ENCODE data around the gene ENPP1. TPM values are rescaled to one million over a fixed set of nuclear protein-coding genes. Genes with fewer than 3 reads are reported as not detected.

Gene ENPP1
- polyA plus RNA-seq, 1 of the 3 experiments (the other 2 are of a cell fraction), result not detected

- H3K79me2 ChIP-seq (ENCODE audit: insufficient read depth), result no peaks in the 10 kb centered on the region
- ChIA-PET CTCF (interaction anchor here (1.0 kb wide), 1 partner anchor 210 kb away, joined by 4 read pairs; the partner anchor contains the start of gene MED23), POLR2A (no interaction called here)
- 7% methylated on average over 1 of the region's 1 CpG for WGBS (ENCODE audit: low lambda C conversion rate)
- H3K4me1 ChIP-seq (ENCODE audit: control insufficient read depth in 1 of 2, insufficient read depth in 2 of 2, low read depth in 1 of 2, low read length in 1 of 2), result no peaks in the 10 kb centered on the region
- no peaks in the 10 kb centered on the region for H3F3A ChIP-seq (replicated peaks; ENCODE audit: insufficient read depth)
- H3K4me2 ChIP-seq, result no peak overlapping the region
- H3K9me2 ChIP-seq, result no peaks in the 10 kb centered on the region
- H3K4me3 ChIP-seq (ENCODE audit: low read depth in 2 of 2, low read length in 1 of 2), result no peak overlapping the region
- H3K27ac ChIP-seq (ENCODE audit: low read depth in 2 of 2, low read length in 1 of 2), result no peak overlapping the region
- no peak overlapping the region for H3K9ac ChIP-seq
- H4K20me1 ChIP-seq (ENCODE audit: insufficient read depth), result no peaks in the 10 kb centered on the region
- H2AFZ ChIP-seq (ENCODE audit: low read depth), result no peak overlapping the region; the same call in 1 of the 2 replicates
- DNase-seq, result no peak
- no peak for TF ChIP-seq REST (IDR thresholded peaks at IDR 0.05; ENCODE audit: low read depth, low read length)
- TF ChIP-seq NFIC (IDR thresholded peaks at IDR 0.05; ENCODE audit: borderline replicate concordance), result no peak
- no peak for TF ChIP-seq TCF12 (IDR thresholded peaks at IDR 0.05)
- no peak for TF ChIP-seq PBX3 (IDR thresholded peaks at IDR 0.05)
- no peak for TF ChIP-seq RXRA (IDR thresholded peaks at IDR 0.05; ENCODE audit: borderline replicate concordance, low read depth)
- no peak for TF ChIP-seq SMC3 (IDR thresholded peaks at IDR 0.05; ENCODE audit: low read depth, low read length)
- TF ChIP-seq ELF1 (IDR thresholded peaks at IDR 0.05), result no peak
- TF ChIP-seq RCOR1 (IDR thresholded peaks at IDR 0.05; ENCODE audit: low read length), result no peak
- TF ChIP-seq FOXM1 (IDR thresholded peaks at IDR 0.05; ENCODE audit: low read depth), result no peak
- TF ChIP-seq RFX5 (IDR thresholded peaks at IDR 0.05; ENCODE audit: low read length), result no peak
- no peaks in the 10 kb centered on the region for H3K9me3 ChIP-seq
- H3K36me3 ChIP-seq (replicated peaks in 1 of 2; ENCODE audit: control insufficient read depth in 1 of 2, insufficient read depth in 2 of 2, low read length in 1 of 2), result no peaks in the 10 kb centered on the region
- H3K27me3 ChIP-seq (ENCODE audit: insufficient read depth), result peaks cover 23% of the 10 kb centered on the region
Measured at GRCh38 chr6:131838051-131838450, 30.2 kb downstream of the ENPP1 start.

GRCh38 chr6:131839388-131839787 lies 31.6 kb downstream of the ENPP1 start:
- no peak overlapping the region for H3K4me2 ChIP-seq
- no peak overlapping the region for H3K4me3 ChIP-seq (ENCODE audit: low read depth in 2 of 2, low read length in 1 of 2)
- H3K9me2 ChIP-seq, result no peaks in the 10 kb centered on the region
- H3K27me3 ChIP-seq (ENCODE audit: insufficient read depth), result peaks cover 23% of the 10 kb centered on the region
- H4K20me1 ChIP-seq (ENCODE audit: insufficient read depth), result no peaks in the 10 kb centered on the region
- CTCF ChIA-PET, result no interaction called here
- no peak overlapping the region for H3K27ac ChIP-seq (ENCODE audit: low read depth in 2 of 2, low read length in 1 of 2)
- POLR2A ChIA-PET, result no interaction called here
- H3K9me3 ChIP-seq, result no peaks in the 10 kb centered on the region
- no peaks in the 10 kb centered on the region for H3K79me2 ChIP-seq (ENCODE audit: insufficient read depth)
- no peaks in the 10 kb centered on the region for H3F3A ChIP-seq (replicated peaks; ENCODE audit: insufficient read depth)
- no peak overlapping the region for H3K9ac ChIP-seq
- no peaks in the 10 kb centered on the region for H3K36me3 ChIP-seq (replicated peaks in 1 of 2; ENCODE audit: control insufficient read depth in 1 of 2, insufficient read depth in 2 of 2, low read length in 1 of 2)
- DNase-seq, result no peak
- no peaks in the 10 kb centered on the region for H3K4me1 ChIP-seq (ENCODE audit: control insufficient read depth in 1 of 2, insufficient read depth in 2 of 2, low read depth in 1 of 2, low read length in 1 of 2)
- H2AFZ ChIP-seq (ENCODE audit: low read depth), result no peak overlapping the region
- TF ChIP-seq PBX3 (IDR thresholded peaks at IDR 0.05), result no peak
- no peak for TF ChIP-seq CHD2 (IDR thresholded peaks at IDR 0.05; ENCODE audit: low read length, partially characterized antibody)
- TF ChIP-seq MAX (IDR thresholded peaks at IDR 0.05; ENCODE audit: low read depth), result no peak
- TF ChIP-seq YY1 (IDR thresholded peaks at IDR 0.05; ENCODE audit: low read depth), result no peak
- no peak for TF ChIP-seq RCOR1 (IDR thresholded peaks at IDR 0.05; ENCODE audit: low read length)
- no peak for TF ChIP-seq TCF12 (IDR thresholded peaks at IDR 0.05)
- TF ChIP-seq FOXJ3 (CRISPR knock-in tag; IDR thresholded peaks at IDR 0.05), result no peak
- TF ChIP-seq TAF1 (IDR thresholded peaks at IDR 0.05; ENCODE audit: borderline replicate concordance, low read depth, low read length), result no peak
- no peak for TF ChIP-seq SMC3 (IDR thresholded peaks at IDR 0.05; ENCODE audit: low read depth, low read length)
- no peak for TF ChIP-seq CTCF (IDR thresholded peaks at IDR 0.05)
- TF ChIP-seq REST (IDR thresholded peaks at IDR 0.05; ENCODE audit: low read depth, low read length), result no peak

All from SK-N-SH (cell line).